Muscle of back (tissue), 10 donors: ENCODE results near the gene CCDC181. TPM values are rescaled to one million over a fixed set of nuclear protein-coding genes. Genes with fewer than 3 reads are reported as not detected.

Source experiments
- polyA plus RNA-seq, 10 donors: library from polyadenylated mRNA; unstranded; fragments of 120-200 nt; gene quantifications; one replicate each; pipeline ENCODE4 v1.2.1, GENCODE V29; 2013; ENCODE audit not compliant: insufficient read length in 10 of 10

CCDC181 gene
- polyA plus RNA-seq, 10 donors: 0.77 to 1.4 (median 1.2) TPM

Other genes starting within 250 kb of the CCDC181 start
- gene NME7, start 59.7 kb downstream of the CCDC181 start, polyA plus RNA-seq: 10 to 100 TPM; 17.6 to 24.3 (median 21.5) TPM
- 10 to 100 TPM; 17.4 to 21.6 (median 20.0) TPM for gene BLZF1, start 59.3 kb downstream of the CCDC181 start, polyA plus RNA-seq
- 1 to 10 TPM; 5.7 to 8.2 (median 7.7) TPM for gene SLC19A2, start 58.5 kb upstream of the CCDC181 start, polyA plus RNA-seq
- gene F5, start 159.0 kb upstream of the CCDC181 start, polyA plus RNA-seq: 1 to 10 TPM in 1 of 10 donors, under 1 TPM in 9; 0.03 to 1.3 (median 0.23) TPM
- gene SELP, start 202.7 kb upstream of the CCDC181 start, polyA plus RNA-seq: 1 to 10 TPM in 7 of 10 donors, under 1 TPM in 3; 0.18 to 2.7 (median 1.1) TPM